Panc1 (cell line): ENCODE results near the gene ZACN. TPM values are rescaled to one million over a fixed set of nuclear protein-coding genes. Genes with fewer than 3 reads are reported as not detected.

Source experiments
- ATAC-seq: fragments of 200-7000 bp; cut with Tn5 transposase; 2 replicates; pipeline ENCODE4 v1.9.1; 2020; ENCODE audit warnings: mild to moderate bottlenecking, moderate library complexity
- BruUV-seq: library from RNA; stranded (reverse); fragments of 400-500 nt; replicated peaks from 2 replicates; lab custom pipeline; 2021; lab: Mats Ljungman, UMichigan
- CTCF ChIA-PET: fragments of 300-600 bp; sonication (Branson Sonifier 250); formaldehyde crosslinking; loops from one replicate; lab custom pipeline; 2022; ENCODE audit warnings: antibody characterized with exemption; lab: Charles Lee
- POLR2A ChIA-PET: fragments of 300-600 bp; sonication (Branson Sonifier 250); formaldehyde crosslinking; loops from one replicate; lab custom pipeline; 2022; ENCODE audit warnings: antibody characterized with exemption; lab: Charles Lee
- DNase-seq: peaks from one replicate; pipeline ENCODE4 v3.0.0-alpha.2; 2010; ENCODE audit warnings: low read depth, low spot score
- H3K27ac ChIP-seq: 2 replicates; pipeline ENCODE4 v1.5.1; 2011; ENCODE audit warnings: mild to moderate bottlenecking, low read length, inconsistent platforms
- H3K27me3 ChIP-seq: fragments of 200-500 bp; sonication (Bioruptor generic); 2 replicates; pipeline ENCODE4 v1.6.0; 2014; ENCODE audit warnings: low read length, inconsistent platforms; ENCODE audit not compliant: control insufficient read depth, insufficient read depth
- H3K36me3 ChIP-seq: fragments of 200-500 bp; sonication (Bioruptor generic); 2 replicates; pipeline ENCODE4 v1.5.1; 2014; ENCODE audit warnings: inconsistent platforms, mild to moderate bottlenecking, low read length, moderate library complexity; ENCODE audit not compliant: control insufficient read depth, insufficient read depth
- H3K4me1 ChIP-seq: 2 replicates; pipeline ENCODE4 v1.5.1; 2011; ENCODE audit warnings: inconsistent platforms, mild to moderate bottlenecking, low read length, moderate library complexity; ENCODE audit not compliant: control insufficient read depth, insufficient read depth
- H3K4me3 ChIP-seq, 2 experiments: 2 replicates each; pipeline ENCODE4 v1.5.1; 2011 to 2012; ENCODE audit warnings: low read depth in 2 of 2, low read length in 2 of 2, mild to moderate bottlenecking in 2 of 2, inconsistent platforms in 1 of 2, moderate library complexity in 1 of 2
- H3K9me3 ChIP-seq: fragments of 200-500 bp; sonication (Bioruptor generic); 2 replicates; pipeline ENCODE4 v1.5.1; 2014; ENCODE audit warnings: low read depth, mild to moderate bottlenecking, inconsistent platforms, low read length, moderate library complexity; ENCODE audit not compliant: control insufficient read depth, insufficient read depth
- POLR2AphosphoS5 ChIP-seq: IDR thresholded peaks from 2 replicates; pipeline ENCODE4 v1.6.1; 2012; ENCODE audit warnings: mild to moderate bottlenecking, low read depth, low read length, moderate library complexity
- SIN3A ChIP-seq: IDR thresholded peaks from 2 replicates; pipeline ENCODE4 v1.6.1; 2012; ENCODE audit warnings: low read depth, mild to moderate bottlenecking, low read length, moderate library complexity, borderline replicate concordance; ENCODE audit not compliant: insufficient read depth
- TCF7L2 ChIP-seq: IDR thresholded peaks from 2 replicates; pipeline ENCODE4 v1.6.1; 2011; ENCODE audit warnings: mild to moderate bottlenecking, low read depth, low read length, inconsistent platforms
- in situ Hi-C: cut with HindIII; loops from 2 replicates; pipeline ENCODE4 v1.10.0; 2016; ENCODE audit warnings: low sequenced_read_pairs, low pct_unique_long_range_greater_than_20kb
- intact Hi-C: fragments of 100-400 bp; cut with micrococcal nuclease; formaldehyde crosslinking; loops from one replicate; pipeline ENCODE4 v1.10.0; 2022; ENCODE audit not compliant: unreplicated experiment
- microRNA-seq: library from miRNA; unstranded; fragments of <30 nt; microRNA quantifications from one replicate; pipeline ENCODE4 v1.1.0, GENCODE V29; 2020; ENCODE audit not compliant: unreplicated experiment
- total RNA-seq: library from RNA; stranded (reverse); gene quantifications from one replicate; pipeline ENCODE4 v1.2.1, GENCODE V29; 2021; ENCODE audit not compliant: unreplicated experiment
- TF ChIP-seq, protein P1 (sequence below): fragments of 450-650 bp; IDR thresholded peaks from 2 replicates; pipeline ENCODE4 v1.5.1; 2017; ENCODE audit warnings: mild to moderate bottlenecking
- TF ChIP-seq, protein P2 (sequence below), 2 experiments: IDR thresholded peaks; 2 replicates each; pipeline ENCODE4 v1.6.1; 2011 to 2012; ENCODE audit warnings: low read depth in 2 of 2, control low read depth in 1 of 2, low read length in 1 of 2, mild to moderate bottlenecking in 1 of 2, moderate library complexity in 1 of 2; ENCODE audit not compliant: insufficient read depth in 1 of 2

Gene ZACN
- total RNA-seq, 1 experiment from 2014 or later, result not detected

DNA sequence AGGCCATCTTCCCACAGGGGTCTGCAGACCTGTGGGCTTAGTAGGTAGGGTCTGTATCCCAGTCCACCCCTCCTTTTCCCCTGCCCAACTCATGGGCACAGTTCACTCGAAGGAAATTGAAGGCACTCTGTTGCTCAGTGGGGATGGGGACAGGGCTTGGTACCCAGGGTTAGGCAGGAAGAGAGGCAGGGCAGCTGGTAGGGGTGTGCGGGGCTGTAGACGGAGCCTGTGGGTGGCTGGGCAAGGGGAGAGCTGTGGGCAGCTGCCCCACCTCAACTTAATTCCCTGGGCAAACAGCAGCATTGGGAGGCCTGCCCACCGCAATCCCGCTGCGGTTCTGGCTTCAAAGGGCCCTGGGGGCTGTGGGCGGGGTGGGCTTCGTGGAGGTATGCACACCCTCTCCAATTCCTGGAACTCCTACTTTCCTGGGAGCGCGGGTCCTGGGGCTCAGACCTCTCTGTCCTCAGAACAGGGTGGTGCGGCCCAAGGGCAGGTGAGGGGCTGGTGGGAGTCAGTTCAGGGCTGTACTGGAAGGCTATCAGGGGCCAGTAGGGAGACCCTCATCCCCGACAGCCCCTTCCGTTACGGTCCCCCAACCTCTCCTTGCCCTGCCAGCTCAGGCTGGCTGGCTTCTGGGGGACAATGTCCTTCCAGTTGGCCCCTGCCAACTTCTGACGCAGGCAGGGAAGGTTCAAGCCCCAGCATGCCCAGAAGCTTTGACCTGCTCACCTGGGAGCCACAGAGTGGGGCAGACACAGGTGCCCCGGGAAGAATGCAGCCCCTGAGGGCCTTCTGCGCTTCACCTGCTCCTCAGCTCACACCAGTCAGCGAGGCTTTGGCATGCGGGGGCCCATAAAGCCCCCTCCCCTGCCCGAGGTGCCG lies 53.0 kb downstream of the ZACN start:
- intact Hi-C loops (no loop called here), in situ Hi-C loops (no loop called here)
- CTCF ChIA-PET, result no interaction called here
- no peak overlapping the region for H3K4me3 ChIP-seq
- no peak for TF ChIP-seq SIN3A
- TF ChIP-seq, protein P1, sequence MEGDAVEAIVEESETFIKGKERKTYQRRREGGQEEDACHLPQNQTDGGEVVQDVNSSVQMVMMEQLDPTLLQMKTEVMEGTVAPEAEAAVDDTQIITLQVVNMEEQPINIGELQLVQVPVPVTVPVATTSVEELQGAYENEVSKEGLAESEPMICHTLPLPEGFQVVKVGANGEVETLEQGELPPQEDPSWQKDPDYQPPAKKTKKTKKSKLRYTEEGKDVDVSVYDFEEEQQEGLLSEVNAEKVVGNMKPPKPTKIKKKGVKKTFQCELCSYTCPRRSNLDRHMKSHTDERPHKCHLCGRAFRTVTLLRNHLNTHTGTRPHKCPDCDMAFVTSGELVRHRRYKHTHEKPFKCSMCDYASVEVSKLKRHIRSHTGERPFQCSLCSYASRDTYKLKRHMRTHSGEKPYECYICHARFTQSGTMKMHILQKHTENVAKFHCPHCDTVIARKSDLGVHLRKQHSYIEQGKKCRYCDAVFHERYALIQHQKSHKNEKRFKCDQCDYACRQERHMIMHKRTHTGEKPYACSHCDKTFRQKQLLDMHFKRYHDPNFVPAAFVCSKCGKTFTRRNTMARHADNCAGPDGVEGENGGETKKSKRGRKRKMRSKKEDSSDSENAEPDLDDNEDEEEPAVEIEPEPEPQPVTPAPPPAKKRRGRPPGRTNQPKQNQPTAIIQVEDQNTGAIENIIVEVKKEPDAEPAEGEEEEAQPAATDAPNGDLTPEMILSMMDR, result no peak
- TF ChIP-seq, protein P2, sequence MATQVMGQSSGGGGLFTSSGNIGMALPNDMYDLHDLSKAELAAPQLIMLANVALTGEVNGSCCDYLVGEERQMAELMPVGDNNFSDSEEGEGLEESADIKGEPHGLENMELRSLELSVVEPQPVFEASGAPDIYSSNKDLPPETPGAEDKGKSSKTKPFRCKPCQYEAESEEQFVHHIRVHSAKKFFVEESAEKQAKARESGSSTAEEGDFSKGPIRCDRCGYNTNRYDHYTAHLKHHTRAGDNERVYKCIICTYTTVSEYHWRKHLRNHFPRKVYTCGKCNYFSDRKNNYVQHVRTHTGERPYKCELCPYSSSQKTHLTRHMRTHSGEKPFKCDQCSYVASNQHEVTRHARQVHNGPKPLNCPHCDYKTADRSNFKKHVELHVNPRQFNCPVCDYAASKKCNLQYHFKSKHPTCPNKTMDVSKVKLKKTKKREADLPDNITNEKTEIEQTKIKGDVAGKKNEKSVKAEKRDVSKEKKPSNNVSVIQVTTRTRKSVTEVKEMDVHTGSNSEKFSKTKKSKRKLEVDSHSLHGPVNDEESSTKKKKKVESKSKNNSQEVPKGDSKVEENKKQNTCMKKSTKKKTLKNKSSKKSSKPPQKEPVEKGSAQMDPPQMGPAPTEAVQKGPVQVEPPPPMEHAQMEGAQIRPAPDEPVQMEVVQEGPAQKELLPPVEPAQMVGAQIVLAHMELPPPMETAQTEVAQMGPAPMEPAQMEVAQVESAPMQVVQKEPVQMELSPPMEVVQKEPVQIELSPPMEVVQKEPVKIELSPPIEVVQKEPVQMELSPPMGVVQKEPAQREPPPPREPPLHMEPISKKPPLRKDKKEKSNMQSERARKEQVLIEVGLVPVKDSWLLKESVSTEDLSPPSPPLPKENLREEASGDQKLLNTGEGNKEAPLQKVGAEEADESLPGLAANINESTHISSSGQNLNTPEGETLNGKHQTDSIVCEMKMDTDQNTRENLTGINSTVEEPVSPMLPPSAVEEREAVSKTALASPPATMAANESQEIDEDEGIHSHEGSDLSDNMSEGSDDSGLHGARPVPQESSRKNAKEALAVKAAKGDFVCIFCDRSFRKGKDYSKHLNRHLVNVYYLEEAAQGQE (IDR thresholded peaks at IDR 0.05; ENCODE audit: insufficient read depth in 1 of 2, low read depth in 2 of 2, low read length in 1 of 2), result no peak
- no peak for TF ChIP-seq TCF7L2
- TF ChIP-seq POLR2AphosphoS5, result no peak
- POLR2A ChIA-PET, result no interaction called here
- no TSS peak for BruUV-seq
- no peaks in the 10 kb centered on the region for H3K27me3 ChIP-seq
- no peaks in the 10 kb centered on the region for H3K36me3 ChIP-seq
- H3K4me1 ChIP-seq, result no peaks in the 10 kb centered on the region; the same call in 1 of the 2 replicates
- H3K27ac ChIP-seq, result no peak overlapping the region
- ATAC-seq, result 0 out of 2 replicates have a peak, but pooled peaks have one; percentile 33
- no peaks in the 10 kb centered on the region for H3K9me3 ChIP-seq
- no peak for DNase-seq

Small RNA genes within 50 kb of the gene (microRNA-seq; reads per million reads assigned to microRNA genes)
- not detected for gene MIR6868

Other genes starting within 250 kb of the ZACN start
- gene UNC13D, start 234.8 kb upstream of the ZACN start, total RNA-seq, result 12.7 TPM
- 163 TPM for gene WBP2, start 223.8 kb upstream of the ZACN start, total RNA-seq
- 125 TPM for gene TRIM47, start 200.6 kb upstream of the ZACN start, total RNA-seq
- gene TRIM65, start 182.2 kb upstream of the ZACN start, total RNA-seq, result 48.6 TPM
- 165 TPM for gene MRPL38, start 174.3 kb upstream of the ZACN start, total RNA-seq
- gene FBF1, start 138.1 kb upstream of the ZACN start, total RNA-seq, result 32.5 TPM
- gene ACOX1, start 100.0 kb upstream of the ZACN start, total RNA-seq, result 53.5 TPM
- 41.3 TPM for gene TEN1, start 99.9 kb upstream of the ZACN start, total RNA-seq
- gene CDK3, start 78.3 kb upstream of the ZACN start, total RNA-seq, result 11.9 TPM
- gene EVPL, start 51.9 kb upstream of the ZACN start, total RNA-seq, result 36.4 TPM
- 100 TPM for gene SRP68, start 6.7 kb upstream of the ZACN start, total RNA-seq
- 0.41 TPM for gene GALR2, start 4.4 kb upstream of the ZACN start, total RNA-seq
- 190 TPM for gene EXOC7, start 24.6 kb downstream of the ZACN start, total RNA-seq
- gene FOXJ1, start 62.1 kb downstream of the ZACN start, total RNA-seq, result 0.28 TPM
- 4.0 TPM for gene RNF157, start 161.3 kb downstream of the ZACN start, total RNA-seq
- 30.0 TPM for gene UBALD2, start 186.2 kb downstream of the ZACN start, total RNA-seq
- 0.92 TPM for gene QRICH2, start 229.1 kb downstream of the ZACN start, total RNA-seq